ENCODE data around the gene RNF41.

- TF ChIP-seq NFIC (IDR thresholded peaks at IDR 0.05) (no peak), MAX (IDR thresholded peaks at IDR 0.05) (no peak), YY1 (IDR thresholded peaks at IDR 0.05; ENCODE audit: low read depth) (no peak), CEBPB (IDR thresholded peaks at IDR 0.05) (no peak), EP300 (IDR thresholded peaks at IDR 0.05; ENCODE audit: borderline replicate concordance) (no peak), REST (IDR thresholded peaks at IDR 0.05; ENCODE audit: low read depth) (no peak), TEAD4 (IDR thresholded peaks at IDR 0.05) (no peak), EGR1 (IDR thresholded peaks at IDR 0.05) (no peak), CREB1 (IDR thresholded peaks at IDR 0.05; ENCODE audit: low read depth) (no peak)
Measured at GRCh38 chr12:56192582-56192981, 29.1 kb downstream of the RNF41 start.

Measured in Ishikawa (cell line).